Glutamatergic neuron (in vitro differentiated cells): ENCODE measurements around the gene ERFE. TPM values are rescaled to one million over a fixed set of nuclear protein-coding genes. Genes with fewer than 3 reads are reported as not detected.

Experiments used
- DNase-seq: peaks from one replicate; pipeline ENCODE4 v3.0.0; 2022
- H3K27ac Mint-ChIP-seq: one replicate; pipeline ENCODE4 v1.8.0; 2020; ENCODE audit warnings: mild to moderate bottlenecking, mixed read lengths, inconsistent platforms; ENCODE audit not compliant: unreplicated experiment
- H3K27me3 Mint-ChIP-seq: one replicate; pipeline ENCODE4 v1.8.0; 2020; ENCODE audit warnings: mild to moderate bottlenecking, moderate library complexity, mixed read lengths, inconsistent platforms; ENCODE audit not compliant: unreplicated experiment
- H3K36me3 Mint-ChIP-seq: one replicate; pipeline ENCODE4 v1.8.0; 2020; ENCODE audit warnings: mild to moderate bottlenecking, mixed read lengths, inconsistent platforms; ENCODE audit not compliant: unreplicated experiment
- H3K4me1 Mint-ChIP-seq: one replicate; pipeline ENCODE4 v1.8.0; 2020; ENCODE audit warnings: mild to moderate bottlenecking, low read depth, mixed read lengths, inconsistent platforms; ENCODE audit not compliant: unreplicated experiment
- H3K4me3 Mint-ChIP-seq: one replicate; pipeline ENCODE4 v1.8.0; 2020; ENCODE audit warnings: mild to moderate bottlenecking, mixed read lengths, inconsistent platforms; ENCODE audit not compliant: unreplicated experiment
- H3K9me3 Mint-ChIP-seq: one replicate; pipeline ENCODE4 v1.8.0; 2020; ENCODE audit warnings: mild to moderate bottlenecking, moderate library complexity, mixed read lengths, inconsistent platforms; ENCODE audit not compliant: unreplicated experiment
- CTCF ChIP-seq: fragments of 200-600 bp; sonication (generic); IDR thresholded peaks from one replicate; pipeline ENCODE4 v1.5.0; 2021; ENCODE audit not compliant: partially characterized antibody, unreplicated experiment
- total RNA-seq: library from RNA; stranded (reverse); fragmentation: NEBNext Ultra II Directional; extraction: Animal tissue kit (Norgen Biotek cat#: 25700); gene quantifications from one replicate; pipeline ENCODE4 v1.2.1, GENCODE V29; 2021; ENCODE audit not compliant: unreplicated experiment

Gene ERFE
- total RNA-seq, 1 donor from 2014 or later = 12.2 TPM

- peaks cover 6% of the 10 kb centered on the region for H3K4me1 Mint-ChIP-seq
- no peak for TF ChIP-seq CTCF
- H3K27ac Mint-ChIP-seq = no peak within 1 kb of the TSS
- peak; percentile 58 for DNase-seq
- peaks cover 4% of the 10 kb centered on the region for H3K27me3 Mint-ChIP-seq
- no peaks in the 10 kb centered on the region for H3K36me3 Mint-ChIP-seq
- no peaks in the 10 kb centered on the region for H3K9me3 Mint-ChIP-seq
- H3K4me3 Mint-ChIP-seq = no peak within 1 kb of the TSS
Measured at GRCh38 chr2:238138331-238139195, 20.2 kb upstream of the ERFE start, which contains the start of gene KLHL30. Gene KLHL30 (plus strand): TSS chr2:238138668. CDS start chr2:238140755, 2,087 bp downstream.

- peak; percentile 81 for TF ChIP-seq CTCF
- Mint-ChIP-seq H3K4me3 (peak overlapping the region; percentile 38), H3K36me3 (no peaks in the 10 kb centered on the region), H3K9me3 (peaks cover 1% of the 10 kb centered on the region), H3K4me1 (peaks cover 6% of the 10 kb centered on the region), H3K27ac (no peak overlapping the region), H3K27me3 (peaks cover 6% of the 10 kb centered on the region)
- DNase-seq = no peak
Measured at GRCh38 chr2:238139196-238140039, 19.4 kb upstream of the ERFE start.

DNA sequence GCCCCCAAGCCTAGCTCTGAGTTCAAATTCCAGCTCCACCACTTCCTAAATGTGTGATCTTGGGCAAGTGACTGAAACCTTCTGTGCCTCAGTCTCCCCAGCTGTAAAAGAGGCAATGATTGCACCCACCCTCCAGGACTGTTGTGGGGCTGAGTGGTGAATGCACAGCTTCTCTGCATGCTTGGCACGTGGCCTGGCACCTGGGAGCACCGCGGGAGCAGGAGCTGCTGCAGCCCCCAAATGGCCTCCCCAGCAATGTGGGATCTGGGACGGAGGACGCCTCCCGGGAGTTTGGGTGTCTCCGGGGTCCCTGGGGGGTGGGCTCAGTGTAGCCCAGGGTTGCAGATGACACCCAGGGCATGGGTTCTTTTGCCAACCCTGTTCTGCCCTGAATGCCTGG lies 18.7 kb upstream of the ERFE start:
- TF ChIP-seq CTCF = no peak
- no peak overlapping the region for H3K4me3 Mint-ChIP-seq
- H3K27me3 Mint-ChIP-seq = peaks cover 6% of the 10 kb centered on the region
- no peaks in the 10 kb centered on the region for H3K36me3 Mint-ChIP-seq
- peaks cover 6% of the 10 kb centered on the region for H3K4me1 Mint-ChIP-seq
- H3K9me3 Mint-ChIP-seq = peaks cover 1% of the 10 kb centered on the region
- H3K27ac Mint-ChIP-seq = no peak overlapping the region
- DNase-seq = no peak

- no peak for TF ChIP-seq CTCF
- no peaks in the 10 kb centered on the region for H3K36me3 Mint-ChIP-seq
- H3K9me3 Mint-ChIP-seq = peaks cover 1% of the 10 kb centered on the region
- H3K27ac Mint-ChIP-seq = no peak overlapping the region
- peaks cover 6% of the 10 kb centered on the region for H3K27me3 Mint-ChIP-seq
- DNase-seq = no peak
- H3K4me1 Mint-ChIP-seq = peaks cover 6% of the 10 kb centered on the region
- H3K4me3 Mint-ChIP-seq = no peak overlapping the region
Measured at GRCh38 chr2:238140721-238141540, 17.8 kb upstream of the ERFE start.
